ENCODE results near the gene DDX3X. TPM values are rescaled to one million over a fixed set of nuclear protein-coding genes. Genes with fewer than 3 reads are reported as not detected.
"Not testable (repeated sequence)": the region's sequence is repeated elsewhere in the genome, so short reads cannot be mapped to it uniquely, and the experiment has no call there.

The DDX3X gene
- total RNA-seq, 2 experiments from 2014 or later = 198 to 253 TPM

DNA sequence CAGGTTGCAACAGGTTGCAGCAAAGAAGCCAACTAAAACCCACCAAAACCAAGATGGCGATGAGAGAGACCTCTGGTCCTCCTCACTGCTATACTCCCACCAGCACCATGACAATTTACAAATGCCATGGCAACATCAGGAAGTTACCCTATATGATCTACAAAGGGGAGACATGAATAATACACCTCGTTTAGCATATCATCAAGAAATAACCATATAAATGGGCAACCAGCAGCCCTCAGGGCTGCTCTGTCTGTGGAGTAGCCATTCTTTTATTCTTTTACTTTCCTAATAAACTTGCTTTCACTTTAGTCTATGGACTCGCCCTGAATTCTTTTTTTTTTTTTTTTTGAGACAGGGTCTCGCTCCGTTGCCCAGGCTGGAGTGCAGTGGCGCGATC lies 56.6 kb downstream of the DDX3X start:
- ATAC-seq; H3K4me1 Mint-ChIP-seq; H3K9me3 Mint-ChIP-seq (ENCODE audit: low read depth); H3K27me3 Mint-ChIP-seq; DNase-seq; H3K36me3 Mint-ChIP-seq; H3K4me3 Mint-ChIP-seq; H3K27ac Mint-ChIP-seq; CTCF ChIA-PET: not testable (repeated sequence)

GRCh38 chrX:41391606-41392005 lies 57.6 kb downstream of the DDX3X start:
- CTCF ChIA-PET = no interaction called here
- DNase-seq = no peak
- no peak overlapping the region for H3K4me3 Mint-ChIP-seq
- H3K4me1 Mint-ChIP-seq = no peaks in the 10 kb centered on the region
- ATAC-seq = no peak
- no peaks in the 10 kb centered on the region for H3K27me3 Mint-ChIP-seq
- H3K27ac Mint-ChIP-seq = no peak overlapping the region
- H3K36me3 Mint-ChIP-seq = no peaks in the 10 kb centered on the region
- no peaks in the 10 kb centered on the region for H3K9me3 Mint-ChIP-seq (ENCODE audit: low read depth)

GRCh38 chrX:41394293-41394692 lies 60.3 kb downstream of the DDX3X start:
- Mint-ChIP-seq H3K36me3 (no peaks in the 10 kb centered on the region), H3K4me1 (no peaks in the 10 kb centered on the region), H3K27me3 (no peaks in the 10 kb centered on the region), H3K27ac (no peak overlapping the region), H3K4me3 (no peak overlapping the region), H3K9me3 (ENCODE audit: low read depth) (no peaks in the 10 kb centered on the region)
- CTCF ChIA-PET = no interaction called here
- no peak for DNase-seq
- ATAC-seq = no peak

GRCh38 chrX:41397219-41397618 lies 63.3 kb downstream of the DDX3X start:
- no peak overlapping the region for H3K4me3 Mint-ChIP-seq
- no peaks in the 10 kb centered on the region for H3K9me3 Mint-ChIP-seq (ENCODE audit: low read depth)
- CTCF ChIA-PET = no interaction called here
- no peaks in the 10 kb centered on the region for H3K27me3 Mint-ChIP-seq
- H3K4me1 Mint-ChIP-seq = no peaks in the 10 kb centered on the region
- no peak for DNase-seq
- H3K36me3 Mint-ChIP-seq = no peaks in the 10 kb centered on the region
- ATAC-seq = no peak
- no peak overlapping the region for H3K27ac Mint-ChIP-seq

GRCh38 chrX:41397768-41398167 lies 63.8 kb downstream of the DDX3X start:
- Mint-ChIP-seq H3K36me3 (no peaks in the 10 kb centered on the region), H3K4me1 (no peaks in the 10 kb centered on the region), H3K27ac (no peak overlapping the region), H3K9me3 (ENCODE audit: low read depth) (no peaks in the 10 kb centered on the region), H3K27me3 (no peaks in the 10 kb centered on the region), H3K4me3 (no peak overlapping the region)
- ATAC-seq (no peak), DNase-seq (no peak)
- CTCF ChIA-PET = no interaction called here

DNA sequence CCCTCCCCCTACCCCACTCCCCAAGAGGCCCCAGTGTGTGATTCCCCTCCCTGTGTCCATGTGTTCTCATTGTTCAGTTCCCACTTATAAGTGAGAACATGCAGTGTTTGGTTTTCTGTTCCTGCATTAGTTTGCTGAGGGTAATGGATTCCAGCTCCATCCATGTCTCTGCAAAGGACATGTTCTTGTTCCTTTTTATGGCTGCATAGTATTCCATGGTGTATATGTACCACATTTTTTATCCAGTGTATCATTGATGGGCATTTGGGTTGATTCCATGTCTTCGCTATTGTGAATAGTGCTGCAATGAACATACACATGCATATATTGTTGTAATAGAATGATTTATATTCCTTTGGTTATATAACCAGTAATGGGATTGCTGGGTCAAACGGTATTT lies 68.6 kb downstream of the DDX3X start:
- H3K4me1 Mint-ChIP-seq; H3K4me3 Mint-ChIP-seq; H3K27me3 Mint-ChIP-seq; DNase-seq; H3K27ac Mint-ChIP-seq; CTCF ChIA-PET; ATAC-seq; H3K9me3 Mint-ChIP-seq (ENCODE audit: low read depth); H3K36me3 Mint-ChIP-seq: not testable (repeated sequence)

- CTCF ChIA-PET = no interaction called here
- H3K27ac Mint-ChIP-seq = no peak overlapping the region
- H3K4me1 Mint-ChIP-seq = no peaks in the 10 kb centered on the region
- DNase-seq (no peak), ATAC-seq (no peak)
- H3K27me3 Mint-ChIP-seq = no peaks in the 10 kb centered on the region
- no peaks in the 10 kb centered on the region for H3K36me3 Mint-ChIP-seq
- no peaks in the 10 kb centered on the region for H3K9me3 Mint-ChIP-seq (ENCODE audit: low read depth)
- no peak overlapping the region for H3K4me3 Mint-ChIP-seq
Observed at GRCh38 chrX:41405551-41405950, 71.6 kb downstream of the DDX3X start.

DNA sequence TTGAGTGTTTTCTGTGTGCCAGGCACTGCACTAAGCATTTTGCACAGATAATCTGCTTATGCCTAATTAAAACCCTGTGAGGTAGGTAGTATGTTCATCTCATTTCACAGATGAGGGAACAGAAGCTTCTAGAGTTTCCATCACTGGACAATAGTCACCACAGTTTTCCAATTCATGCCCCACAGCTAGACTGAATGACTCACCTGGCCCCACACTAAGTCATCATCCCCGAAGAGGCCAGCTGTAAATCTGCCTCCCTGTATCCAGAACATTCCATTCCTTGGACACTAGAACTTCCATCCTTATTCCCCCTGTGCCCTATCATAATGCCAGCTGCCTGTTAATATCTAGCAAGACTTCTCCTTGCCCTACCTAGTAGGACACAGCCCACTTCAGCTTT lies 72.2 kb downstream of the DDX3X start:
- H3K4me1 Mint-ChIP-seq = no peaks in the 10 kb centered on the region
- H3K27me3 Mint-ChIP-seq = no peaks in the 10 kb centered on the region
- no peak overlapping the region for H3K4me3 Mint-ChIP-seq
- H3K27ac Mint-ChIP-seq = no peak overlapping the region
- CTCF ChIA-PET = no interaction called here
- DNase-seq (no peak), ATAC-seq (no peak)
- no peaks in the 10 kb centered on the region for H3K36me3 Mint-ChIP-seq
- no peaks in the 10 kb centered on the region for H3K9me3 Mint-ChIP-seq (ENCODE audit: low read depth)

- no peaks in the 10 kb centered on the region for H3K27me3 Mint-ChIP-seq
- CTCF ChIA-PET = no interaction called here
- H3K36me3 Mint-ChIP-seq = no peaks in the 10 kb centered on the region
- H3K9me3 Mint-ChIP-seq (ENCODE audit: low read depth) = no peaks in the 10 kb centered on the region
- H3K4me1 Mint-ChIP-seq = no peaks in the 10 kb centered on the region
- ATAC-seq = no peak
- no peak for DNase-seq
- no peak overlapping the region for H3K4me3 Mint-ChIP-seq
- H3K27ac Mint-ChIP-seq = no peak overlapping the region
Observed at GRCh38 chrX:41407816-41408215, 73.9 kb downstream of the DDX3X start.

DNA sequence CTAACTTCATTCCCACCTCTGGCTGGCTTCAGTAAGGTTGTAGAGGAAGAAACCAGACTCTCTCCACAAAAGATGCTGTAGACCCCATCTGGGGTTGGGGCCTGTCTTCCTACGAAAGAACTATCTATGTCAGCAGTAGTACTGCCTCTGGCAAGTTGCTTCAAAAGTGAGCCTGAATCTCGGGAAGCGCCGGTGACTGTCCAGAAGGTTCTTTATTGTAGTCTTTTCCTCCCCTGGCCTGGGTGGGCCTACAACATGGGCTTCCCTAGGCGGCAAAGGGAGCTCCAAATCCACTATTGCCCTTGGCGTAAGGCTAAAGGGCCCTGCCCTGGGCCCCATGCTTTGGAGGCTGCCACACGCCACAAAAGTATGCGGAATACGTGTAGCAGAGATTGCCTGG lies 74.6 kb downstream of the DDX3X start:
- H3K36me3 Mint-ChIP-seq = no peaks in the 10 kb centered on the region
- no peak for ATAC-seq
- DNase-seq = no peak

GRCh38 chrX:41409006-41409405 lies 75.0 kb downstream of the DDX3X start:
- DNase-seq (no peak), ATAC-seq (no peak)
- no peaks in the 10 kb centered on the region for H3K9me3 Mint-ChIP-seq (ENCODE audit: low read depth)
- no peaks in the 10 kb centered on the region for H3K36me3 Mint-ChIP-seq
- H3K27me3 Mint-ChIP-seq = no peaks in the 10 kb centered on the region
- CTCF ChIA-PET = interaction anchor here (1.0 kb wide), 1 partner anchor 229 kb away, joined by 3 read pairs; no protein-coding TSS in a partner anchor
- no peak overlapping the region for H3K4me3 Mint-ChIP-seq
- H3K4me1 Mint-ChIP-seq = no peaks in the 10 kb centered on the region
- no peak overlapping the region for H3K27ac Mint-ChIP-seq

More for the DNA sequence above, 74.6 kb downstream of the DDX3X start:
- no peaks in the 10 kb centered on the region for H3K27me3 Mint-ChIP-seq
- H3K9me3 Mint-ChIP-seq (ENCODE audit: low read depth) = no peaks in the 10 kb centered on the region
- H3K4me1 Mint-ChIP-seq = no peaks in the 10 kb centered on the region
- no peak overlapping the region for H3K4me3 Mint-ChIP-seq
- H3K27ac Mint-ChIP-seq = no peak overlapping the region
- CTCF ChIA-PET = interaction anchor here (1.0 kb wide), 1 partner anchor 229 kb away, joined by 3 read pairs; no protein-coding TSS in a partner anchor

- ATAC-seq; CTCF ChIA-PET; H3K9me3 Mint-ChIP-seq (ENCODE audit: low read depth); H3K36me3 Mint-ChIP-seq; H3K4me1 Mint-ChIP-seq; H3K4me3 Mint-ChIP-seq; H3K27ac Mint-ChIP-seq; DNase-seq; H3K27me3 Mint-ChIP-seq: not testable (repeated sequence)
Observed at GRCh38 chrX:41411222-41411621, 77.3 kb downstream of the DDX3X start.

GRCh38 chrX:41412261-41413081 lies 78.5 kb downstream of the DDX3X start:
- no peak for ATAC-seq
- CTCF ChIA-PET = no interaction called here
- no peaks in the 10 kb centered on the region for H3K27me3 Mint-ChIP-seq
- no peaks in the 10 kb centered on the region for H3K36me3 Mint-ChIP-seq
- no peaks in the 10 kb centered on the region for H3K9me3 Mint-ChIP-seq (ENCODE audit: low read depth)
- H3K4me3 Mint-ChIP-seq = no peak overlapping the region
- DNase-seq = no peak
- no peaks in the 10 kb centered on the region for H3K4me1 Mint-ChIP-seq
- H3K27ac Mint-ChIP-seq = no peak overlapping the region
